ENCODE data around the gene CTAGE9.

GRCh38 chr6:131728296-131728939 is 17.6 kb upstream of the CTAGE9 start:
- TF ChIP-seq EZH2 (IDR thresholded peaks at IDR 0.05; ENCODE audit: low read length, missing control alignments) (no peak), CTCF (conservative IDR thresholded peaks at IDR 0.05 in 1 of 2, IDR thresholded peaks at IDR 0.05 in 1 of 2; ENCODE audit: low read depth in 1 of 2, low read length in 2 of 2) (no peak)

Measured in fibroblast of lung (primary cell).